Umbilical cord (tissue), 2 donors: ENCODE data around the gene GPATCH4. TPM values are rescaled to one million over a fixed set of nuclear protein-coding genes. Genes with fewer than 3 reads are reported as not detected.
"Not testable (repeated sequence)": the region's sequence is repeated elsewhere in the genome, so short reads cannot be mapped to it uniquely, and the experiment has no call there.

Experiments
- DNase-seq: peaks from one replicate; pipeline ENCODE4 v3.0.0-alpha.2; 2015; ENCODE audit warnings: low spot score
- total RNA-seq: library from RNA; depleted of rRNA; stranded (reverse); fragments of >200 nt; gene quantifications from one replicate; pipeline ENCODE4 v1.2.3, GENCODE V29; 2014; ENCODE audit warnings: low replicate concordance; ENCODE audit not compliant: insufficient read depth

The GPATCH4 gene
- 21.7 TPM for total RNA-seq

DNA sequence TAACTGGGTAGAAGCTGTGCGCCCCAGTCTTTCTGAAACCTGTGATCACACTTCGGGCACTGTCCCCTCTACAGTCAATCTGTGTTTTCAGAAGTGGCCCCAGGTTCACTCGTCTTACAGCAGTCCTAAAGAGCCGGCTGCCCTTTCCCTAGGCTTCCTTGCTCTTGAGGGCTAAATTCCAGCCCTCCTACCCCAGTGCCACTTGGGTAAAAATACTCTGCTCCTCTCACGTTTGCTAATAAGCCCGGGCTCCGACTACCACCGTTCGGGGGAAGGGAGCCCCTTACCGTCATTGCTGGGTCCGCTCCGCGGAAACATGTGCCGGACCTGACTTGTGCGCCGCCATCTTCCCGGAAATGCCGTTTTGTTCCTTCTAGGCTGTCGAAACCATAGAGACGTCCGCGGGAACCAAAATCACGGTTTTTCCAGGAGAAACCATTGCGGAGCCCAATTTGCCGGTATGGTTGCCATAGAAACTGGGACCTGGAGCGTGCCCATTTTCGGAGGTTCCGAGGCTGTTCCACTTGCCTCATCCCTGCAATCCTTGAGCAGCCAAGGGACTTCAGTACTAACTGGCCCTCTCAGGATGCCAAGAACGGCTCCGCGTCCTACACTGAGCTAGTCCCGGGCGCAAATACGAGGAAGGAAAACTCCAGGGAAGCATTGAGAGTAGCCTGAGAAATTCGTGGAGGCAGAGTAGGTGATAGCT, at the start of gene GPATCH4:
Gene GPATCH4, minus strand, starts transcription at position 358 of the 709 bp plus-strand sequence.
- DNase-seq: peak; percentile 91

GRCh38 chr1:156648951-156649350, 47.7 kb upstream of the GPATCH4 start:
- no peak for DNase-seq

GRCh38 chr1:156648496-156648895, 47.2 kb upstream of the GPATCH4 start:
- DNase-seq: no peak

- DNase-seq: no peak
These were observed 46.1 kb upstream of the GPATCH4 start for GRCh38 chr1:156647351-156647750.

DNA sequence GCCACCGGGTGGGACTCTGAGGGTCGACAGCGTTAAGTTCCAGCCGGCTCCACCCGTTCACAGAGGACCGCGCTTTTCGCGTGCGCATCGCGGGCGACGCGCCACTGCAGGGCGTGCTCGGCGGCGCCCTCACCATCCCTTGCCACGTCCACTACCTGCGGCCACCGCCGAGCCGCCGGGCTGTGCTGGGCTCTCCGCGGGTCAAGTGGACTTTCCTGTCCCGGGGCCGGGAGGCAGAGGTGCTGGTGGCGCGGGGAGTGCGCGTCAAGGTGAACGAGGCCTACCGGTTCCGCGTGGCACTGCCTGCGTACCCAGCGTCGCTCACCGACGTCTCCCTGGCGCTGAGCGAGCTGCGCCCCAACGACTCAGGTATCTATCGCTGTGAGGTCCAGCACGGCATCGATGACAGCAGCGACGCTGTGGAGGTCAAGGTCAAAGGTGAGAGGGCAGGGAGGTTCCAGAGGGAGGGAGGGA, 45.5 kb upstream of the GPATCH4 start:
- DNase-seq: no peak

- no peak for DNase-seq
These were observed 44.4 kb upstream of the GPATCH4 start for GRCh38 chr1:156645666-156646065.

- DNase-seq: no peak
These were observed 43.8 kb upstream of the GPATCH4 start for GRCh38 chr1:156645056-156645455.

- no peak for DNase-seq
These were observed 43.4 kb upstream of the GPATCH4 start for GRCh38 chr1:156644640-156645039.

DNA sequence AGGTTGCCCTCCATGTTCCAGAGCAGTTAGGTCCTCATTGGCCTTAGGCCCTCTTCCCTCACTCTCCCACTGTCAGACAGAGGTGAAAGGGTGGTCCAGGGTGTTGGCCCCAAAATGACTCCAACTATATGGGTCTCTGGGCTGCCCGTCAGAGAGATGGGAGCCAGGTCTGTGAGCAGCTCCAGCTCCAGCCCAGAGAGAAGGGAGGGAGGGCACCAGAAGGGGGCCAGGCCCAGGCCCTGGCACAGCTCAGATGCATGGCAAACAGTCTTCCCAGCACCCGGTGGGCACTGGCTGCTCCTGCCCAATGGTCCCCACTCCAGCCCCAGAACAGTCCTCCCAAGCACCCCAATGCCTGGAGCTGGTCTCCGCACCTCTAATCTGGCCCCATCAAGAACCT, 42.9 kb upstream of the GPATCH4 start:
- DNase-seq: no peak

DNA sequence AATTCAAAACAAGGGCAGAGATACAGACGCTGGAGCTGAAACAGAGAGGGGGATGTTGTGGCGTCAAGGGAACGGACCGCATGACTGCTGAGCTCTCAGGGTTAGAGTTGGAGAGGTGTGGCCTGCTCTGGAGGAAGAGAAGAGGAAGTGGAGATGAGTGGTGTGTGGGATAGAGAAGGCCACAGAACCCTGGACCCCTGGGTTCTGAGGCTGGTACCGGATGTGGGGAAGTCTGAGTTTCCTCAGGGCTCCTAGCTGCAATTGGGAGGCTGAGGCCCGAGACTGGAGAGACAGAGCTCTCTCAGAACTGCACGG, 42.5 kb upstream of the GPATCH4 start:
- DNase-seq: no peak

DNA sequence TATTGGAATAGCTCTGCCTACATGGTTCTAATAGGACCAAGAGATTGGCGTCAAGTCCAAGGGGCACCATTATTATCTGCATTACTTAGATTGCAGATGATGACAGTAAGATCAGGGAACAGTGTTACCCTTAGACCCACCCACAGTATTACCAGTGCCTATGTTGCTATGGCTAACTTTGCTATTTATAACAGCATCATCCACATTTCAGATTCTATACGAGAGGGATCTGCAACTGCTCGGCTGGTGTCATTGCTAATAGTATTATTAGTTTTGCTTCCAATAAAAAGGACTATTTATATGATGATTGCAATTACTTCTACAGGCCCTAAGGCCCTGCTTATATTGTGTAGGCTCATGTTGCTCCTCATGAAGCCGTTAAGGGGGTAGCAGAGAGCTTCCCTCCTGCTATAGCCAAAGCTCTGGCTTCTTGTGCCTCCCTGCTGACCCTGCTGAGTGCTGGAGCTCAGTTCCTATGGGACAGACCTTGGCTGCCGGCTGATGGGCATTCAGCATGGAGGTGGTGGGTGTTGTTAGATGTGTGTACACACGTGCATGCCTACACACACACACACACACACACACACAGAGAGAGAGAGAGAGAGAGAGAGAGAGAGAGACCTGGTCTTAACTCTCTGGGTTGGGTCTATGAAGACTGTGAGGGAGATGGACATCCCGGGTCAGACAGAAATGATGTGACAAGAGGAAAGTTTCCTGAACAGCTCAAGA, 41.9 kb upstream of the GPATCH4 start:
- DNase-seq: no peak

DNA sequence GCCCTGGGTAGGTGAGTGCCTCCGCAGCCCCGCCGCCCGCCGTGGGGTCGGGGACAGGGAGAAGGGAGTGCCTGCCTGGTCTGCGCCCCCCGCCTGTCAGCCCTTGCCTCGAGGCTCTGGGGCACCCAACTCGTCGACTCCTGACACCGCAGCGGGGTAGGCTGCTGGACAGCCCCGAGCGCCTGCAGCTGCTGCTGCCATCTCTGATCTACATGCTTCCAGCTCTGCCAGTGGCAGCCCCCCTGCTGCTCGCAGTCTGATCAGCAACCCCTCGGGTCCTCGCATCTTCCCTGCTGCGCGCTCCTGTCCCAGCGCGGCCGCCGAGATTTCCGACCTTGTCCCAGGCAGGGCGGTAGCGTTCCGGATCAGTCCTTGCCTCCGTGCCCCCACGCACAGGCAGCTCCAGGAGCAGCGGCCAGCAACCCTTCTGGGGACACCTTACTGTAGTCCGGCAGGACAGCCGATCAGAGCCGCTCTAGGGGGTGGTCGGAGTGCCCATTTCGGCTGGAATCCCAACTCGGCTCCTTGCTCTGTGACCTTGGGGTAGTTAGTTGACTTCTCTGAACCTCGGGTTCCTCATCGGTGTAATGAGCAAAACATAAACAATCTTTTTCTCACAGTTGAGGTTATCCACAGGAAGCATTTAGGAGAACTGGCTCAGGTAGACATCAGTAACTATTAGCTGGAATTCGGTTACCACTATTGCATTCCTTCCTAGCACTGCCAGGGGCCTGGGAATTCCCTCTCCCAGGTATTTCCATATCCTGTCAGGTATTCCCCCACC, 41.2 kb upstream of the GPATCH4 start:
- DNase-seq: no peak

DNA sequence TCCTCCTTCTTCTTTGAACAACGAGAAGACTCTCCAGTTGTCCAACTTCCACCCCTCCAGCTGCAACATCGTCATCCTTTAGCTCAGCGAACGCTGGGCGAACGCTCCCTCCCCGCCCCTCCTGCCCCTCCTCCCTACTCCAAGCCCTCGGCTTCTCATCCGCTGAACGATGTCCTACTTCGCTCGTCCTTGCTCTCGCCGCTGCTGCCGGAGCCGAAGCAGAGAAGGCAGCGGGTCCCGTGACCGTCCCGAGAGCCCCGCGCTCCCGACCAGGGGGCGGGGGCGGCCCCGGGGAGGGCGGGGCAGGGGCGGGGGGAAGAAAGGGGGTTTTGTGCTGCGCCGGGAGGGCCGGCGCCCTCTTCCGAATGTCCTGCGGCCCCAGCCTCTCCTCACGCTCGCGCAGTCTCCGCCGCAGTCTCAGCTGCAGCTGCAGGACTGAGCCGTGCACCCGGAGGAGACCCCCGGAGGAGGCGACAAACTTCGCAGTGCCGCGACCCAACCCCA, 40.5 kb upstream of the GPATCH4 start, which contains the start of gene BCAN:
Gene BCAN, plus strand, starts transcription at position 357 of the 504 bp plus-strand sequence. CDS start 3,938 bp downstream, outside the sequence.
- DNase-seq: no peak

- no peak for DNase-seq
These were observed 39.8 kb upstream of the GPATCH4 start for GRCh38 chr1:156640842-156641706.

GRCh38 chr1:156639601-156640101, 38.4 kb upstream of the GPATCH4 start:
- DNase-seq: no peak

- no peak for DNase-seq
These were observed 37.1 kb upstream of the GPATCH4 start for GRCh38 chr1:156638189-156638985.

GRCh38 chr1:156632355-156632754, 31.1 kb upstream of the GPATCH4 start:
- no peak for DNase-seq

GRCh38 chr1:156631152-156631551, 29.9 kb upstream of the GPATCH4 start:
- DNase-seq: not testable (repeated sequence)

GRCh38 chr1:156629823-156630449, 28.7 kb upstream of the GPATCH4 start:
- no peak for DNase-seq
